HG02623 (cell line): Measurements from ENCODE around the gene MTMR6.

Experiments used
- ATAC-seq: cut with Tn5 transposase; IDR thresholded peaks from one replicate; pipeline ENCODE4 v1.9.1; 2021; ENCODE audit warnings: moderate library complexity; ENCODE audit not compliant: unreplicated experiment

Gene MTMR6

DNA sequence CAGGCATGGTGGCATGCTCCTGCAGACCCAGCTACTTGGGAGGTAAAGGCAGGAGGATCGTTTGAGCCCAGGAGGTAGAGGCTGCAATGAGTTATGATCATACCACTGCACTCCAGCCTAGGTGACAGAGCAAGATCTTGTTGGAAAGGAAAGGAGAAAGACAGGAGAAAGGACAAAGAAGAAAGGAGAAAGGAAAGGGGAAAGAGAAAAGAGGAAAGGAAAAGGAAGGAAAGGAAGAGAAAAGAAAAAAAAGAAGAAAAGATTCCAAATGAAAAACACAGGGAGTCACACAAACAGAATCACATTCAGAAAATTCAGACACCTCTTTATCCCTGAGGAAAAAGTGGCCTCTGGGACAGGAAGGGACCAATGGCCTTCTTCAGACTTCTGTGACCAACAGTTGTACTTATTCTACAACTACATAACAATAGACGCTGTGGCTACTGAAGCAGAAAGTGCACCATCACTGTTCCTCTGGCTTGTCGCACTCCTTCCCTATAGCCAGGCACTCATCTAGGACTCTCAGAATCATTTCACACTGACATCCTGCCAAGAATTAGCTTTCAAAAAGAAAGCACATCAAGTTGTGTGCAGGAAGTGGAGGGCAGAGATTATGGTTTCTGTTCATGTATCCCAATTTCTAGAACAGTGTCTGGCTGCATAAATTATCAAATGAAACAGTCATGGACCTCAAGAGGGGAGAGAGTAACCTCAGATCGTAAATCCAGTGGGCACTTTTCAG, 5.9 kb downstream of the MTMR6 start:
- ATAC-seq: peak; percentile 67

DNA sequence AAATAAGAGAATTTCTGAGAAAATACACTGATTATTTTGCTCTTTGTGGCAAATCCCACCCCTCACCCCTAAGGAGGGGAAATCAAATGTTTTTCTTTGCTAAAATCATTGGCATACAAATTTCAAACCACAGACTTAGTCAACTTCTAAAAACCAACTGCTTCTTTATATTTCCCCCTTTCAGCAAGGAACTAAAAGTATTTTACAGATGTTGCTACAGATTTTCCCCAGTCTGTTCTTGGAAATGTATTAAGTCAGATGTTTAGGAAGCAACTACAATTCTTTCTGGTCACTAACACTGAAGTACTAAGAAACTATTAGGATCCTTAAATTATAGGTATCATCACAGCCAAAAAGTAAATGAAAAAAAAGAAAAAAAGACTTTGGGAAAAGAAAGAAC, 6.9 kb downstream of the MTMR6 start:
- ATAC-seq: no peak

DNA sequence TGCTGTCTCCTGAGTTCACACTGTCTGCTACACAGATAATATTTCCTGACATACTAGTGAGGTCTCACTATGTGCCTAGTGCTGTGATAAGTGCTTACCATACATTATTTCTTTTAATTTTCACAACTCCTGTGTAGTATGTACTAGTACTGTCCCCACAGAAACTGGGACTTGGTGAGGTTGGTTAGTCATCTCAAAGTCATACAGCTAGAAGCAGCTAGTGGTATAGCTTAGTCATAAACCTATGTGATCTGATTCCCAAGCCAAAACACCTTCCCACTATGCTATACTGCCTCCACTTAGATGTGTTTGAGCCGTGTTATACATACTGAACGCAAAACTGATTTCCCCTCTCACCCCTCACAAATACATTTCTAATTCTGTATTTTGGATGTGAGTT, 10.5 kb downstream of the MTMR6 start:
- ATAC-seq: no peak

DNA sequence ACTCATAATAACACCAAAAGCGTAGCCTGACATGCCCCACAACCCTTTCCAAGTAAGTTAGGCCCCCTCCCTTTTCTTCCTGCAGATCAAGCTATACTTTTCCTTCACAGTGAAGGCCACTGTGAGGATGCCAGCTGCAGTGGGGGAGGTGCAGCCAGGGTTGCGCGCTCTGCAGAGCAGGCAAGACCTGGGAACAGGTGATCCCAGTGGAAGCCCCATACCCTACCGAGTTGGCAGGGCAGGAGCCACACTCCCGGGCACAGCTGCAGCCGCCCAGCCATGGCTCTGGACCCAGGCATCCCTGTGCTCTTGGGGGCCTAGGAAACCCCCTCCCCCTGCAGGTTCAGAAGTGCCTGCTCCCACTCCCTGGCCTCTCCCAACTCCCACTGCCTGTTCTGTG, 18.7 kb downstream of the MTMR6 start:
- no peak for ATAC-seq

DNA sequence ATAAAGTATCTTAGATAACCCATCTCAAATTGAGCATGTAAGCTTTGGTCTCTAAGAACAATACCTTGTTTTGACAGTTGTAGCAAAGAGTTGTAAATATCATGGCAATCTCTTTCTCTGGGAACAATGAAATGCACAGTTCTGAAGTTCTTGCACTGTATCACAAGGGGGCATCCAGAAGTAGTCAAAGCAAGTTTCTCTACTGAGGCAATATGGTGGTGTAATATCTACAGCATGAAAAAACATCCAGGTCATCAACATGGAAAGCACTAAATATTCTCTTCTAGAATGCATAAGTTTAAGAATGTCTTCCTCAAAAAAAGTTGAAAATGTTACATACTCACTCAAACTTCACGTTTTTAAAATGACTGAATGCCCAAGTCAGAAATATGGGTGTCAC, 19.6 kb downstream of the MTMR6 start:
- no peak for ATAC-seq

DNA sequence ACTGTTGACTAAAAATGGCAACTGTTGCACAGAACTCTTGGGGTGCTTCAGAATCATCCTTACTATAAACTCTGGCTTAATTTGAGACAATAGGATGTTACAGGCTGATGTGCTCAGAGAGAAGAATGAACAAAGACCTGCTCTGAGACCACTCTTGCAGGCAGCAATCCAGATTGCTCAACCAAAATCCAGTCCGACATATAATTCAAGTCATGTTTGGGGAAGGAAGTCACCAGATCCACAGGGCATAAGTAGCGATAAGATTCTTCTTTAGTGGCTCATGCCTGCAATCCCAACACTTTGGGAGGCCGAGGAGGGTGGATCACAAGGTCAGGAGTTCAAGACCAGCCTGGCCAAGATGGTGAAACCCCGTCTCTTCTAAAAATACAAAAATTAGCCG, 20.6 kb downstream of the MTMR6 start:
- no peak for ATAC-seq

DNA sequence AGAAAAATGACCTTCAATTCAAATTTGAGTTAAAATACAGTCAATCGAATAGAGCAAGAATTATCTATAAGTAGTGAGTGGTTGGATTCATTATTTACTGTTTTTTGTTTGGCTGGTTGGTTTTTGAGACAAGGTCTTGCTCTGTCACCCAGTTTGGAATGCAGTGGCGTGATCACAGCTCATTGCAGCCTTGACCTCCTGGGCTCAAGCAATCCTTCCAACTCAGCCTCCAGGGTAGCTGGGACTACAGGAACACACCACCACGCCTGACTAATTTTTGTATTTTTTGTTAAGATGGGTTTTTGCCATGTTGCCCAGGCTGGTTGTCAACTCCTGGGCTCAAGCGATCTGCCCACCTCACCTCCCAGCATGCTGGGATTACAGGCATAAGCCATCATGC, 25.0 kb downstream of the MTMR6 start:
- no peak for ATAC-seq

DNA sequence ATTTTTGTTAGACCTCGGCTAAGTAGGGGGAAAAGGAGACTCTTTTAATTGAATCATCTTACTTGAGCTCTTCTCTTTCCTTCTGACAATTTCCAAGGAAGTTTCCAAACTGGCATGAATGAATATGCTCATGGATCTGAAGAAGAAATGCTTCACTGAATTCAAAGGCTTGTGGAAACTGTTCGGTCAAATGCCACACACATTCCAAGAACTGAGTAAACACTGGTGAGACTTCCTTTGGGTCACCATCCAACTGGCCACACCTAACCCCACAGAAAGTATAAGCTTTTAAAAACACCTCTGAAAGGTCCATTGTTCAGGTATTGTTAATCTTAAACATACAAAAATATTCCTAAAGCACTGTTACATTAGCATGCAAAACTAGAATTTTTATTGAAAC, 33.6 kb downstream of the MTMR6 start:
- ATAC-seq: no peak

DNA sequence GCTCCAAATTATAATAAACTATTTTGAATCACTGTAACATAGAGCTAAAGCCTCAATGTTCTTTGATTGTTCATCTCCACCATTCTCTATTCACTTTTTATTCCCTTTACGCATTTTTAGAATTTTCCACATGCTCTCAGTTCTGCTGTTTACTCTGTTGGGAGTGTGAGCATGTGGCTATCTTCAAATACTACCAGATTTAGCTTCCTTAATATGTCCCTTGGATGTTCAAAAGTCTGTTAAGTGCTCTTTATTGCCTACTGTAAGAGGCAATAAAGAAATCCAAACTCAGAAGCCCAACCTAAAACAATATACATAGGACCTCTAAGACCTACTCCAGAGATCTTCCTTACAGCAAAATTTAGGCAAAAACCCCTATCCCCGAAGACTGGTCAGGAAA, 34.5 kb downstream of the MTMR6 start:
- no peak for ATAC-seq

DNA sequence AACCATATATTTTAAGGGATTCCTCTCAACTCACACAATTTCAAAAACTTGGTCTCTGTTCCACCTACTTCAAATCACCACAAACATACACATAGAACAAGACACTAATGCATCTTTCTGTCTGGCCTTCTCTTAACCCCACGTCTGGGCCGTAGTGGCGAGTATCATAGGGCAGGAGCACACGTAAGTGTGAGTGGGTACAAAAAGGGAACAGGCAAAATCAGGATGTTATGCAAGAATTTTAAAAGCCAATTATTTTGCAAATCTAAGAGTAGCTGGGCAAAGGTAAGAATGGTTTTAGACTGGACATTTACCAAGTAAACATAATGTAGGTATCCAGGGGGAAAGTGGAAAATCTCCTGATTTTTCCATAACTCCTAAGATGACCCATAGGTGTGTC, 35.1 kb downstream of the MTMR6 start:
- no peak for ATAC-seq

DNA sequence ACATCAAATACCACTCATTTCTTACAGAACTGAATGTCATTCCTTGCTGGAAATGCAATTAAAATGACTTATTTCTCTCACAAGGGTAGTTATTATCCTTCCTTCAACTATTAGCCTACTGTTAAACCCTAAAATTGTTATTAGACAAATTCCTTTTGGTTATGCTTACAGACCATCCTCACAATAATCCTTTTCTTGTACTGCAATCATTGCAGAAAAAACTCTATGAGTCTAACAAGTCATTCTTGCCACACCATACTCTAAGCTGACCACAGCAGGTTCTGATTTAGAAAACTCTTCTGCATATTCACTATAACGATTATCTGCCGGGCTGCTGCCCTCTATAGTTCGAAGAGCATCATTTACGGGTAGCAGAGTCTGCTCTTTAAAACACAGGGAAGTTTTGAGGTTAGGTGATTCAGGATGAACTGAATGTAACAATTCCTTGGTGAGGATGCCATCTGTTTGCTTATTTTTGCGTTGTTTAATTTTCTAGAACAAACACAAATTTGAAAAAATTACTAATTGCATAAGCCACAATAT, 38.2 kb downstream of the MTMR6 start:
- peak; percentile 69 for ATAC-seq

DNA sequence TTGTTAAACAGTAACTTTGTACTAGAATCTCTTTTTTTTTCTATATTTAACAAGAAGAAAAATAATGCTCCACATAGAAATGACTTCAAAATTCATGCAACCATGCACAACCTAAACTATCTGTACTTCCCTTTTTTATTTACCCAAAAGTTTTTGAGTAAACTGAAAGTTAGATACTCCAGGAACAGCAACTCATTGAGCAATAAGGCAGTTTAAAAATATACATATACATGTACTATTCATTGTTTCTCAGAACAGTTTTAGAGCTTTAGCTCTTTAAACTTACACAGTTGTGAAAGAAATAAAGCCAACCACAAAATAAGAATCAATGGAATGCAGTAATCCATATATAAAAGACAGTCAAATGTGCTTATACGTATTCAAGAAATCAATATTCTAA, 39.2 kb downstream of the MTMR6 start:
- ATAC-seq: no peak

DNA sequence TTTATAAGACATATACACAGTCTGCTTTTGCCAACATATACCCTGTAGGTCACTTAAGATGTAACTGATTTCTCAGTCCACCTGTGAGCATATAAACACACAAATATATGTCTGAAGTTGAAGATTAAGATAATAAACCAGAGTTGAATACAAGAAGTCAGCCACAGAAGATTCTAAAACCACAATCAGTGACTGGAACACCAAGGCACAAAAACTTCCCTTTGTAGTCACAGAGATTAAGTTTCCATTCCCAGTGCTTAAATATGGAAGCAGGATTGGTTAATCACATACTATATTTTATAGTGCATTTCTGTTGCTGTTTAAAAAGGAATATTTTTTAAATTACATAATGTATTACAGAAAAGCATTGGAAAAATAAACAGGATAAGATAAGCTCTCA, 39.9 kb downstream of the MTMR6 start:
- ATAC-seq: no peak

DNA sequence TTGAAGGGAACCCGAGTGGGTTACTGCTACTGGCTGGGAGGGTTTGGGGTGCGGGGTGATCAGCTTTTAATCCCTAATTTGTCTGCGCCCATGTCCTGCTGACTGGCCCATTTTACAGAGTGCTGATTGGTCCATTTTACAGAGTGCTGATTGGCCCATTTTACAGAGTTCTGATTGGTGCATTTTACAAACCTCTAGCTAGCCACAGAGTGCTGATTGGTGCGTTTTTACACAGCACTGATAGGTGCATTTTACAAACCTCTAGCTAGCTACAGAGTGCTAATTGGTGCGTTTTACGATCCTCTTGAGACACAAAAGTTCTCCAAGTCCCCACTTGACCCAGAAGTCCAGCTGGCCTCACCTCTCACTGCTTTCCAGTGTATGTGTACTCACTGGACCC, 43.2 kb downstream of the MTMR6 start:
- no peak for ATAC-seq

DNA sequence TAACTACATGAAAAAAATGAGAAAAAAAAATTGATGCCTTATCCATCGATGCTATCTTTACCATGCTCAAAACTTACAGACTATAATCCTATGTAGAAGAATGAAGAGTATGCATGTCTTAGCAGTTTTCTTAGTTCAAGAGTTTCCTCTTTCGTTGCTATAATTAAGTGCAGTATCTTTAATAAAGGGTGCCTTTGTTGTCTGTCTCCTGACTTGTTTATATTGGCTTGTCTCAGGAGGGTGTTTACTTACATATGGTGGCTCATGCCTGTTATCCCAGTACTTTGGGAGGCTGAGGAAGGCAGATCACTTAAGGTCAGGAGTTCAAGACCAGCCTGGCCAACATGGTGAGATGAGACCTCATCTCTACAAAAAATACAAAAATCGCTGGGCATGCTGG, 44.3 kb downstream of the MTMR6 start:
- no peak for ATAC-seq

DNA sequence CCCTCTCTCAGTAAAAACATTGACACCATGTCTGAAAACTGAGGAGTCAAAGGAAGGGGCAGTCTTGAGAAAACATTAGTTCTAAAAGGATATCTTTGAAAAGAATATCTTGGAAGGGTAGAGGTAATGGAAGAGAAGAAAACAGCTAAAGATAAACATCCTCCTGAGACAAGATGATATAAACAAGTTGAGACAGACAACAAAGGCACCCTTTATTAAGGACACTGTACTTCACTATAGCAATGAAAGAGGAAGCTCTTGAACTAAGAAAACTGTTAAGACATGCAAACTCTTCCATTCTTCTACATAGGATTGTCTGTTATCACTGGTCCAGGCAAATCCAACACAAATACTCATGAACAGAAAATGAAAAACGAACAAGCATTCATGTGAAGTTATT, 46.3 kb downstream of the MTMR6 start:
- no peak for ATAC-seq

DNA sequence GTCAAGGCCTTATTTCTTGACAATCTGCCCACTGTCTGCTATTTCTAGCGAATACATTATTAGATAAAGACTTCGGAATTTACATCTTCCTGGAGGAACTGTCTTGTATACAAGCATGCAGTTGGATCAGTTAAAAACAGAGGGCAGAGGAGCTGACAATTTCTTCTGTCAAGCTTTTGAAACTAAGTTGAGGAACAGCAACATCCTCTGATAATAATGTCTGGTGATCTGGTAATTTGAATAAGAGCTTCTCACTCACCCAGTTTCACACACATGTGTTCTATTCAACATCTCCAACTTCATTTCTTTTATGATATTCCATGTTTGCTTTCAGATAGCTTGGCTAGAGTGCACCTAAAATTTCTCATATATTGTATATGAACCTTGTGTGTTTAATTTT, 50.2 kb downstream of the MTMR6 start:
- no peak for ATAC-seq

DNA sequence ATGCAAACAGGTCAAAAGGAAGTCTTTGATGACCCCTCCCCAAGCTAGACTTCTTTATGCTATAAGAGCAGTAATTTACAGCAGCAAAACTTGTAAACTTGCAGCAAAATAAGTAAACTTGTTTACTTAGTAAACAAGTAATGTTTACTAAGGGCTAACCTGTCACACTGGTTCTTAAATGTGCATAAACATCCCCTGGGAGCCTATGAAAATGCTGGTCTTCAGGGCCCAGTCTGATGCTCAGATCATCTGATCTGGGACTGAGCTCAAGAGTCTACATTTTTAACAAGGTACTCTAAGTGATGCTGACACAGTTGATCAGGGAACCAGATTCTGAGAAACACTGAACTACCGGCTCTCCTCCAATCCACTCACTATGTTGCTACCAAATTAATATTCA, 53.4 kb downstream of the MTMR6 start:
- ATAC-seq: no peak

DNA sequence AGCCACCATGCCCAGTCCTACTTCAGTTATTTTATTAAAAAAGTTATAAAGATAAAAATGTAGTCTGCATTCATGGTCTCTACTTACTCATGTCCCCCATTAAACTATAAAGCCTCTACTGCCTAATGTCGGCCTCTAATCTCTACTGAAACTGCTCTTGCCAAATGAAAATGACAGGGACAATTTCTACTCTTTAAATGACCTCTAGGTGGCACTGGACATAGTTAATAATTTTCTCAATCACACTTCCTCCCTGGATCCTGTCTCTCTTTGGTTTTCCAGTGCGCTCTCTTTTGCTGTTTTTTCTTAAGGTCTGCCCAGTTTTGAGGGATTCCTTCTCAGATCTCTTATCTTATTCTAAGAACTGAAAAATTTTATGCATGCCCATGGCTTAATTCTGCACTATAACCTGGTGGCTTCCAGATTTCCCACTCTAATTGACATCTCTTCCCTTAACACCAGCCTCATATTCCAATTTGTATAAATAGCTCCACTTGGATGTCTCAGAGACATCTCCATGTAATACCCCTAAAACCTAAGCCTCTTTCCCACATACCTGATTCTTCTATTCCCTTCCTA, 54.3 kb downstream of the MTMR6 start:
- peak; percentile 48 for ATAC-seq

DNA sequence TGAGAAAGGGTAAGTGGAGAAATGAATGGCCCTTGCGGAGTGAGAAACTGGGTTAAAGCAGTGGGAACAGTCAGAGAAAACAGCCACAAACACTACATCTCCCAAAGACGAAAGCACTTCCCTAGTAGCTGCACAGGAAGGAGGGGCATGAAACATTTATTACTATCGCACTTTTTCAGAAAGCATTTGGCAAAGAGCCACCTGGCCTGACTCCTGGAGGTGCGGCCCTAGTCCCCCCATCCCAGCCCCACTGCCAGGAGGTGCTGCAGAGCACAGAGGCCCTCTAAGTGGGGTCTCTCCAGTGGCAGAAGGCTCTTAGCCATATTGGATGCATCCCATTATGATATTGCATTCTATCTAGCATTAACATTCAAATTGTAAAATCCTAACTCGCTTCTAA, 55.8 kb downstream of the MTMR6 start:
- ATAC-seq: no peak

DNA sequence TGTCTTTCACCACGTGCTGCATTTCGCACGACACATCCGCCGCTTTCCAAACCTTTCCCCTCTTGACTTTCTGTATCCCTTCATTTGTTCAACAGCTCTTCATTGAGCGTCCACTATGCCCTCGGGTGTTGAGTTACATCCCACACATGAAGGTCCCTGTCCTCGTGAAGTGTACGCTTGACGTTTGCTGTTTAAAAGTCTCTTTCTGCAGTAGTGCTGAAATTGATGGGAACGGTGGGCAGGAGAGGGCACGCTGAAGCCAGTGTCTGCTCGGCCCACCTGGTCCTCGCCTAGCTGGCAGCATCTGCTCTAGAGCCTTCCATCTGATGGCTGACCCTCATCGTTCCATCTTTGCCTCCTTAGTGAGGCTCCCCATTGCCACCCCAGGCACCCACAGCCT, 59.6 kb downstream of the MTMR6 start:
- no peak for ATAC-seq

DNA sequence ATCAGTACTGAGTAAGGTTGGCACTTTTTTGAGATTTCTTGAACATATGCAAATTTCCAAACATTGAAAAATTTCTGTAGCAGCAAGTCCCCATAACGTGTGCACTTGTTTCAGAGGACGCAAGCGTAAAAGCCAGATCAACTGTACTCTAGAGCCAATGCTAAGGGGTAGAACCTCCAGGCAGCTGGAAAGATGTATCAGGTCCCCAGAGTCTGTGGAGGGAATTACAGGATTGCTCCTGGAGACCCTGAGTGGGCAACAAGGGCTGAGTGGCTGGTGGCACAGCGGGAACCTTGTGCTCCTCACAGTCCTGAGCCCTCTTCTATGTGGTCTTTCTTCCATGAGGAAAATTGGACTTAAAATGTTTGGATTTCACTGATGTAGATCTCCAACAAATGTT, 61.3 kb downstream of the MTMR6 start:
- ATAC-seq: no peak

DNA sequence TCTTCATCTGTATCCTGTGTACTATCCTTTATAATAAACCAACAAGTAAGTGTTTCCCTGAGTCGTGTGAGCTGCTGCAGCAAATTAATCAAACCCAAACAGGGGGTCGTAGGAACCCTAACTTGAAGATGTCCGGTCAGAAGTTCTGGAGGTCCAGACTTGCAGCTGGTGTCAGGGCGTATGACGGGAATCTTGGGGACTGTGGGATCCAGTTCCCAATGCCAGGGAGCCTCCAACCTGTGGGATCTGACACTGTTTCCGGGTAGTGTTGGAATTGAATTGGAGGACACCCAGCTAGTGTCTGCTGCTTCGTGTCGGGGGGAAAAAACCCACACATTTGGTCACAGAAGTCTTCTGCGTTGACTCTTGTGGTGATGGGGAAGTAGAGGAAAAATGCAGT, 63.1 kb downstream of the MTMR6 start:
- ATAC-seq: no peak
